DMS114 treated with DMSO at 0.1 percent for 48 hours (cell line): ENCODE measurements around the gene RHBDL1.

Experiments used
- DNase-seq: peaks from one replicate; lab custom pipeline; 2025; ENCODE audit not compliant: unreplicated experiment; lab: John Stamatoyannopoulos, UW

RHBDL1 gene

DNA sequence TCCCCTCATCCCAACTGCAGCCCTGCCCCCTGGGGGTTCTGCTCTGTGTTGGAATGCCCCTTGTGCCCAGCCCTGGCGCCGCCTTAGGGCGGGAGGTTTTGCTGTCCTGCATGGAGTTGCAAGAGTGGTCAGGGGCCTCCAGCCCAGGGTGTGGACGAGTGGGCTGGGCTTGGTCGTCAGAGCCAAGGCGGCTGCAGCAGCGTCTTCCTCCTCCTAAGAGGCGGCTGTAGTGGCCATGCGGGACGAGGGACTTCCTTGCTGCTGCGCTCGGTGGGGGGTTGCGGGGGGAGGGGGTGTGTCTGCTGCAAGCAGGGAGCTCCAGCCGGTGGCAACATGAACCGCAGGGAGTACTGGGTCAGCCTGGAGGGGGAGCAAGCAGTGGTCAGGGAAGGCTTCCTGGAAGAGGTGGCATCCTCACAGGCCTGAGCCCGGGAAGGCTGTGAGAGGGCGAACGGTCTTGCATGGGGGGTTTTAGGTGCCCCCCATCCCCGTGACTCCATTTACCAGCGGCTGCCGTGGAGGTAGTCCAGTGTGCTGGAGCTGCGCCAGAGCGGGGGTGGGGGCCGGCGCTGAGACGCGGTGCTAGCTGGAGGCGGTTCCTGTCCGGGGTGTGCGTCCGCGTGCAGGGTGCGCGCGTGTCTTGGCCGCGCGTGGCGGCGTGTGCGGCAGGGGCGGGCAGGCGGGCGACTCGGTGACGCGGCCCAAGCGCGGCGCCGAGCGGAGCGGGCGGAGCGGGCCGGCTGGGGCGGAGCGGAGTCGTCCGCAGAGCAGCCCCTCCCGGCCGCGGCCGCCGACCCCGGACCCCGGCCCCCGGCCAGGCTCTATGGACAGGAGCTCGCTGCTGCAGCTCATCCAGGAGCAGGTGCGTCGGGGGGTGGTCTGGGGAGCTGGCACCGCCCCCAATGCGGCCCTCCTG is at the start of gene RHBDL1:
RHBDL1 (plus strand) TSS at position 704 of the 916 bp plus-strand sequence; CDS start at position 824, 120 bp downstream.
- DNase-seq, result no peak

DNA sequence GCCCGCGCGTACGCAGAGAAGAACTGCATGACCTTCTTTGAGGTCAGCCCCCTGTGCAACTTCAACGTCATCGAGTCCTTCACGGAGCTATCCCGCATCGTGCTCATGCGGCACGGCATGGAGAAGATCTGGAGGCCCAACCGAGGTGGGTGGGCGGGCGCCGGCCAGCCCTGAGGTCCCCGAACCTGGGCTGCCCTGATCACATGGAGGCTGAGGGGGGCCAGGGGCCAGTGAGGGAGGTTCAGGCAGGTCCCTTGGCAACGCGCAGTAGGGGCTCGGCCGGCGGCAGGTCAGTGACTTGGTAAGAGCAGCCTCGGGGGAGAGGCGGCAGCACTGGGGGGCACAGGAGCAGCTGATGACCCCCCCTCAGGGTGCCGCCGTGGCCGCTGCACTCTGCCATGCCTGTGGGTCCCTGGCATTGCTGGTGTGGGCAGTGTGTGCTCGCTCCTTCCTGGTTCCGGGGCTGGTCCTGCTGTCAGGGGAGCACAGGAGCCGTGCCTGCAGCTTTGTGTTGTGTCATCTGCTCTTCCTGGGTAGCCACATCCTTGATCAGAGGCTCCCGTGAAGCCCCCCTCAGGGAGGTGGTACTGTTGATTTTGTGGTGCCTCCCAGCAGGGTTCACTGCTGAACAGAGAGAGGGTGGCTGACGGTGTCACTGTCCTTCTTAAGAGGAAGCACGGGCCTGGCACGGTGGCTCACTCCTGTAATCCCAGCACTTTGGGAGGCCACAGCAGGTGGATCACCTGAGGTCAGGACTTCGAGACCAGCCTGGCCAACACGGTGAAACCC is 49.3 kb upstream of the RHBDL1 start:
- no peak for DNase-seq

DNA sequence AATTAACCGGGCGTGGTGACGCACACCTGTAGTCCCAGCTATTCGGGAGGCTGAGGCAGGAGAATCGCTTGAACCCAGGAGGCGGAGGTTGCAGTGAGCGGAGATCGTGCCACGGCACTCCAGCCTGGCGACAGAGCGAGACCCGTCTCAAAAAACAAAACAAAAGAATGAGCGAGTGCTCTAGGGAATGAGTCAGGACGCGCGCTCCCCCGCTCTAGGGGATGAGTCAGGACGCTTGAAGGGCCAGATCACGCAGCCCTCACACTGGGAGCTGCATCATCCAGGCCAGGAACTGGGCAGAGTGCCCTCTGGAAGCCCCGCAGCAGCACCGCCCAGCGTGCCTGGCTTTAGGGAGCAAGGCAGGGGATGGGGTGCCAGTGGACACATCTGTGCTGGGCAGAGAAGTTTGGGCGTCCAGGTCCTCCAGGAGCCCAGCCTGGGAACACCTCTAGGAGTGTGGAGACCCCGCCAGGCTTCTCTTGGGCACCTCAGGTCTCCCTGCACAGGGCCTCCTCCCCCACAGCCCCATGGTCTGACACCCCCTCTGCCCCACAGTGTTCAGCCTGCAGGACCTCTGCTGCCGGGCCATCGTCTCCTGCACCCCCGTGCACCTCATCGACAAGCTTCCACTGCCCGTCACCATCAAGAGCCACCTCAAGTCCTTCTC is 48.6 kb upstream of the RHBDL1 start:
- no peak for DNase-seq

DNA sequence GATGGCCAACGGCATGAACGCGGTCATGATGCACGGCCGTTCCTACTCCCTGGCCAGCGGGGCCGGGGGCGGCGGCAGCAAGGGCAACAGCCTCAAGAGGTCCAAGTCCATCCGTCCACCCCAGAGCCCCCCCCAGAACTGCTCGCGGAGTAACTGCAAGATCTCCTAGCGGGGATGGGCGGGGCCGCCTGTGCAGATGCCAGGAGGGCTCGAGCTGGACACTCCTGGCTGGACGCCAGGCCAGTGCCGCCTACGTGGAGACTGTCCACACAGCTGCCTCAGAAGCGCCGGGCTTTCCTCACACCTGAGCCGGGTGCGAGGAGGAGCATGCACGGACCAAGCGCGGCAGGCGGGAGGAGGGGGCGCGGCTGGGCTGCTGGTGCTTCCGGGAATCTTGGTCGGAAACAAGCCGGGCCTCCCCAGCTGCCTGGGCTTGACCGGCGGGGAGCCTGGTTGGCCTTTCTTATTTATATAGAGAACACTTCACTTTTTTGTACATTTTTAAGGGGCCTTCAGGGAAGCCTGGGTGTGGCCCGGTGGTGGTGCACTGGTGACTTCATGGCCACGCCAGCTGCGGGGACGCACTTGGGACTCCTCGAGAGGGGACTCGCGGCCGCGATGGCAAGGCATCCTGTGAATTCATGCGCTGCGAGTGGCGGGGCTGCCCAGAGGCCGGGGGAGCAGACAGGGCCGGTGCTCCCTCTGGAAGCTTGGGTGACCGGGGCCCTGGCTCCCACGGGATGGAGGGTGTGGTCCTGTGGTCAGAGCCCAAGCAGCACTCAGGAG is 47.8 kb upstream of the RHBDL1 start:
- no peak for DNase-seq

GRCh38 chr16:628321-629061 is 47.0 kb upstream of the RHBDL1 start:
- DNase-seq, result no peak

- DNase-seq, result no peak
Observed at GRCh38 chr16:629185-629832, 46.2 kb upstream of the RHBDL1 start.

GRCh38 chr16:629833-630248 is 45.6 kb upstream of the RHBDL1 start:
- no peak for DNase-seq

DNA sequence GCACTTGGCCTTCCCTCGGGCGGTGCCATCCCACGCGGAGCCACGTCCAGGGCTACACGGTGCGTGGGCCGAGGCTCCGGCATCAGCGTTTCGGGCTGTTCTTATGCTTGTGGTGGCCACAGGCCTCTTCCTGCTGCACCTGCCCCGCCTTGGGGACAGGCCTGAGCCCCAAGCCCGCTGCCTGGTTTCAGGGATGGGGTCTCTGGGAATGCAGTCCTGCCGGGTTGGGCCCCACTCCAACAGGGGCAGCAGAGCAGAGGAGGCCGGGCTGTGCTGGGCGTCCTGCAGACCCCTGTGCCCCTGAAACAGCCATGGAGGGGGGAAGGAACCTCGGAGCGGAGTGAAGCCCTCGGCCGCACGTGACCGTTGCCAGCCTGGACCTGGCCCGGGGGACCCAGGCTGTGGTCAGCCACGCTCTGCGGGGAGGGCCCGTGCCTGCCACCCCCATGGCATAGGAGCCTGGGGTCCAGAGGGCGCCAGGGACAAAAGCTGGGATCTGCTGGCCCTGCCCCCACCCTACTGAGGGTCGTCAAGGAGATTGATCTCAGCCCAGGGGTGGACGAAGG is 45.1 kb upstream of the RHBDL1 start:
- DNase-seq, result no peak

- DNase-seq, result no peak
Observed at GRCh38 chr16:630815-631405, 44.6 kb upstream of the RHBDL1 start, which contains the start of gene WFIKKN1. WFIKKN1 (plus strand) TSS chr16:630985; CDS start chr16:631254, 269 bp downstream.

DNA sequence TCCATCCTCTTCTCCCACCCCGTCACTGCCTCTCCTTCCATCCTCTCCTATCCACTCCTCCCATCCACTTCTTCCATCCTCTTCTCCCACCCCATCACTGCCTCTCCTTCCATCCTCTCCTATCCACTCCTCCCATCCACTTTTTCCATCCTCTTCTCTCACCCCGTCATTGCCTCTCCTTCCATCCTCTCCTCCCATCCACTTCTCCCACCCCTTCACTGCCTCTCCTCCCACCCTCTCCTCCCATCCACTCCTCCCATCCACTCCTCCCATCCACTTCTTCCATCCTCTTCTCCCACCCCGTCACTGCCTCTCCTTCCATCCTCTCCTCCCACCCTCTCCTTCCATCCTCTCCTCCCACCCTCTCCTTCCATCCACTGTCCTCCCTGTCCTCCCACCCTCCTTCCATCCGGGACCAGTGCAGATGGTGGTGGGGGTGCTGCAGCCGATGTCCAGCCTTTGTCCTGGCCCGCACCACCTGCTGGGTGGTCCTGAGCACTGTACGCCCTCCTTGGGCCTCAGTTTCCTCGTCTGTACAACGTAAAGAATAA is 43.6 kb upstream of the RHBDL1 start:
- no peak for DNase-seq

DNA sequence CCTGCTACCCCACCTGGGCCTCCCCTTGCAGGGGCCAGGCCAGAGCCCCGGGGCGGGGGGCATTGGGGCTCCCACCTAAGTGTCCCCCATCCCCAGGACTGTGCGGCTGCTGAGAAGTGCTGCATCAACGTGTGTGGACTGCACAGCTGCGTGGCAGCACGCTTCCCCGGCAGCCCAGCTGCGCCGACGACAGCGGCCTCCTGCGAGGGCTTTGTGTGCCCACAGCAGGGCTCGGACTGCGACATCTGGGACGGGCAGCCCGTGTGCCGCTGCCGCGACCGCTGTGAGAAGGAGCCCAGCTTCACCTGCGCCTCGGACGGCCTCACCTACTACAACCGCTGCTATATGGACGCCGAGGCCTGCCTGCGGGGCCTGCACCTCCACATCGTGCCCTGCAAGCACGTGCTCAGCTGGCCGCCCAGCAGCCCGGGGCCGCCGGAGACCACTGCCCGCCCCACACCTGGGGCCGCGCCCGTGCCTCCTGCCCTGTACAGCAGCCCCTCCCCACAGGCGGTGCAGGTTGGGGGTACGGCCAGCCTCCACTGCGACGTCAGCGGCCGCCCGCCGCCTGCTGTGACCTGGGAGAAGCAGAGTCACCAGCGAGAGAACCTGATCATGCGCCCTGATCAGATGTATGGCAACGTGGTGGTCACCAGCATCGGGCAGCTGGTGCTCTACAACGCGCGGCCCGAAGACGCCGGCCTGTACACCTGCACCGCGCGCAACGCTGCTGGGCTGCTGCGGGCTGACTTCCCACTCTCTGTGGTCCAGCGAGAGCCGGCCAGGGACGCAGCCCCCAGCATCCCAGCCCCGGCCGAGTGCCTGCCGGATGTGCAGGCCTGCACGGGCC is 42.8 kb upstream of the RHBDL1 start:
- DNase-seq, result no peak

GRCh38 chr16:633336-634050 is 42.0 kb upstream of the RHBDL1 start:
- DNase-seq, result no peak

GRCh38 chr16:634051-634670 is 41.3 kb upstream of the RHBDL1 start:
- DNase-seq, result no peak

- DNase-seq, result no peak
Observed at GRCh38 chr16:634996-635395, 40.5 kb upstream of the RHBDL1 start.

DNA sequence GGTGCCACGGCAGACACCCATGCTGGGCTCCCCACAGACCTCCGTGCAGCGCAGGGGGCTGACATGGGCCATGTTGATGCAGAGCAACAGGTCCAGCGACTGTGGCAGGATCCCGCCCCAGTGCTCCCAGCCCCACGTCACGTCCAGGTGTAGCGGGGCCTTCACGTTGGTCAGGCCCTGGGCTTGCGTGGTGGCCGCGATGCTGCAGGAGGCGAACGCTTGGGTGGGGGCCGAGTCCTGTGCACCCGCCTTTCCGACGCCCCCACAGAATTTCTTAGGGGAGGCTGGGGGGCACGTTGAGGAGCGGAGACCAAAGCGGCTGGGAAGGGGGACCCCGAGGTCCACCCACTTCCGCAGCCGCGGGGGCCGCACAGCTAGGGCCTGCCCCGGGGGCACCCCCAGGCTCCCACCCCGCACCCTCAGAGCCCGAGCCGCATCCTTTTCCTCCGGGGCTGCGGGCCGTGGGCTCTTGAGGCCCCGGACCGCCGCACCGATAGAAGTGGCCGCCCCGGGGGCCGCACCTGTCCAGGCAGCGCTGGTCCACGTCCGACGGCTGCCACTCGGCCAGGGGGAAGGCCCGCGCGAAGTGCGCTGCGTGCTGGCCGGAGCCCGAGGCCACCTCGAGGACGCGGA is 39.8 kb upstream of the RHBDL1 start:
- DNase-seq, result no peak
